SKM-1 (cell line): ENCODE data around the gene ZNF282.
"Not testable (repeated sequence)": the region's sequence is repeated elsewhere in the genome, so short reads cannot be mapped to it uniquely, and the experiment has no call there.

Experiments used
- DNase-seq: peaks from one replicate; lab custom pipeline; 2025; ENCODE audit not compliant: unreplicated experiment; lab: John Stamatoyannopoulos, UW

The ZNF282 gene

DNA sequence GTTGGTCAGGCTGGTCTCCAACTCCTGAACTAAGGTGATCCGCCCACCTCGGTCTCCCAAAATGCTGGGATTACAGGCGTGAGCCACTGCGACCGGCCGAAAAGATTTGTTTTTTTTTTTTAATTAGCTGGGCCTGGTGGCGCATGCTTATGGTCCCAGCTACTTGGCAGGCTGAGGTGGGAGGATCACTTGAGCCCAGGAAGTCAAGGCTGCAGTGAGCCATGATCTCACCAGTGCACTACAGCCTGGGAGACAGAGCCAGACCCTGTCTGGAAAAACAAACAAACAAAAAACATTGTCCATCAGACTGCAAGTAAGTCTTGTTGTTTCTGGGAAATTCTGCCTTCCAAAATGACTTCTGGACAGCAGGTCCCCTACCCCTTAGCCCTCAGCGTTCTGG is 27.8 kb downstream of the ZNF282 start:
- no peak for DNase-seq

DNA sequence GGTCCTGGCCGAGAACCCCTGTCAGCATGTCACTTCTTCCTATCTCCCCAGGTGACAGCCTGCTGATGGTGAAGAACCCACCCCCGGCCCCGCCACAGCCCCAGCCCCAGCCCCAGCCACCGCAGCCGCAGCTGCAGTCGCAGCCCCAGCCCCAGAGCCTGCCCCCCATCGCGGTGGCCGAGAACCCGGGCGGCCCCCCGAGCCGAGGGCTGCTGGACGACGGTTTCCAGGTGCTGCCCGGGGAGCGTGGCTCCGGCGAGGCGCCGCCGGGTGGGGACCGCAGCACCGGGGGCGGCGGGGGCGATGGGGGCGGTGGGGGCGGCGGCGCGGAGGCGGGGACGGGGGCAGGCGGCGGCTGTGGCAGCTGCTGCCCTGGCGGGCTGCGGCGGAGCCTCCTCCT is 28.4 kb downstream of the ZNF282 start:
- no peak for DNase-seq

DNA sequence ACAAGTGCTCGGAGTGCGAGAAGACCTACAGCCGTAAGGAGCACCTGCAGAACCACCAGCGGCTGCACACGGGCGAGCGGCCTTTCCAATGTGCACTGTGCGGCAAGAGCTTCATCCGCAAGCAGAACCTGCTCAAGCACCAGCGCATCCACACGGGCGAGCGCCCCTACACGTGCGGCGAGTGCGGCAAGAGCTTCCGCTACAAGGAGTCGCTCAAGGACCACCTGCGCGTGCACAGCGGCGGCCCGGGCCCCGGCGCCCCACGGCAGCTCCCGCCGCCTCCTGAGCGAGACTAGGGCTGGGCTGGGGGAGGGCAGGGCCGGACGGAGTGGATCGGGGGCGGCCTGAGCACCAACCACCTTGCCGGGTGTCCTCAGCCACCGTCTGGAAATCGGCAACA is 29.0 kb downstream of the ZNF282 start:
- DNase-seq: no peak

DNA sequence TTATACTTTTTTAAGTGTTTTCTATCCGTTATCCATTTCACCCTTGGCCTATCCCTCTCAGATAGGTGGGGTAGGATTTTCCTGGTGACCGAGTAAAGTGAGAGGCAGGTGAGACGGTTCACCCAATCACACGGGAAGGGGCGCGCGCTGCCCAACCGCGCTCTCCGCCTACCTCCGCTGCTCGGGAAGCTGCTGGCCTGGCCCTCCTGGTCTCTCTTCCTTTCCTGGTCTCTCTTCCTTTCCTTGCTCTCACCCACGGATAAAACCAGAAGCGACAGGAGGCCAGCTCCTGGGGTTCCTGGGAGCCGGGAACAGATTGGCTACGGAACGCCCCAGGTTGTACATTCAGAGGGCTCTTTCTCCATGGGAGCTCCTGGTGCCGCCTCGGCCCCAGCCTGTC is 29.8 kb downstream of the ZNF282 start:
- no peak for DNase-seq

DNA sequence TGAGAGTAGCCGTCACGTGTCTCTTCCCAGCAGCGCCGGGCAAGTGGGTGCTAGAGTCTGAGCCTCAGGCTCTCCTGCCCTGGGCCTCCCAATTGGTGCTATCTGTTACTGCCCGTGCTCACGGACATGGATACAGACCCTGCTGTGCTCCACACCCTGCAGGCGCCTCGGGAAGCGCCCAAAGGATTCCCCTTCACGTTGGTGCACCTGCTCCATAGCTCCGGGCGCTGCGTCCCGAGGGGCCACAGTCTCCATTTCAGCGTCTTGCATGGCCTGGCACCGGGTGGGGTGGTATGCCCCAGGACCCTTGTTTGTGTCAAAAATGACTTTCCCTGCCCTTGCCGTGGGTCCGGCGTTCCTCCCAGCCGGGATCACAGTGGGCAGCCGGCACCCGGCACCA is 30.3 kb downstream of the ZNF282 start:
- DNase-seq: no peak

DNA sequence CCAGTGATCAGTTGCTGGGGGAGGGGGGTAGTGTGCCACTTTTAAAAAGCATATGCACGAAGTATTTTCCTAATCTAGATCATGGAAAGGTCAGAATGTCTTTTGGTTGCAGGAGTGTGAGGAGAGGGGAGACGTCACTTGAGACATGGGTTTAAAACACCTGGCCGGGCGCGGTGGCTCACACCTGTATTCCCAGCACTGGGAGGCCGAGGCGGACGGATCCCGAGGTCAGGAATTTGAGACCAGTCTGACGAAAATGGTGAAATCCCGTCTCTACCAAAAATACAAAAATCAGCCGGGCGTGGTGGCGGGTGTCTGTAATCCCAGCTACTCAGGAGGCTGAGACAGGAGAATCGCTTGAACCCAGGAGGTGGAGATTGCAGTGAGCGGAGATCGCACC is 31.0 kb downstream of the ZNF282 start:
- DNase-seq: not testable (repeated sequence)

DNA sequence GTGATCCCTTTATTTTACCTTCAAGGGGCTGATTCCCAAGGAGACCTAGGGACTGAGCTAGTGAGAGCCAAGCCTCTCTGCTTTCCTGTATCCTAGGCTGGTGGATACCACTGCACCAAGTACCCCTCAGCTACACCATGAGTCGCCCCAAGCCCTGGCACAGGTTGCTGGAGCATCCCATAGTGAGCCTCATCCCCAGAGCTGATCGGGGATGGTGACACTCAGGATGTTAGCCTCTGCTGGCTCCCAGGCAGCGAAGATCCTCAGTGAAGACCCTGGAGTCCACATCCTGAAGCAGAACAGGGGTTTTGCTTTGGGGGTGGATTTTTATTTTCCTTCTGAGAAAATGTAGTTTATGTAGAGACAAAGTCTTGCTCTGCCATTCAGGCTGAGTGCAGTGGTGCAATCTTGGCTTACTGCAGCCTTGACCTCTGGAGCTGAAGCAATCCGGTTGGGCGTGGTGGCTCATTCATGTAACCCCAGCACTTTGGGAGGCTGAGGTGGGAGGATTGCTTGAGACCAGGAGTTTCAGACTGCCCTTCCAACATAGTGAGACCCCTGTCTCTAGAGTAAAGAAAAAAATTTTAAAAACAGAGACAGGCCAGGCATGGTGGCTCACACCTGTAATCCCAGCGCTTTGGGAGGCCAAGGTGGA is 31.6 kb downstream of the ZNF282 start:
- no peak for DNase-seq

DNA sequence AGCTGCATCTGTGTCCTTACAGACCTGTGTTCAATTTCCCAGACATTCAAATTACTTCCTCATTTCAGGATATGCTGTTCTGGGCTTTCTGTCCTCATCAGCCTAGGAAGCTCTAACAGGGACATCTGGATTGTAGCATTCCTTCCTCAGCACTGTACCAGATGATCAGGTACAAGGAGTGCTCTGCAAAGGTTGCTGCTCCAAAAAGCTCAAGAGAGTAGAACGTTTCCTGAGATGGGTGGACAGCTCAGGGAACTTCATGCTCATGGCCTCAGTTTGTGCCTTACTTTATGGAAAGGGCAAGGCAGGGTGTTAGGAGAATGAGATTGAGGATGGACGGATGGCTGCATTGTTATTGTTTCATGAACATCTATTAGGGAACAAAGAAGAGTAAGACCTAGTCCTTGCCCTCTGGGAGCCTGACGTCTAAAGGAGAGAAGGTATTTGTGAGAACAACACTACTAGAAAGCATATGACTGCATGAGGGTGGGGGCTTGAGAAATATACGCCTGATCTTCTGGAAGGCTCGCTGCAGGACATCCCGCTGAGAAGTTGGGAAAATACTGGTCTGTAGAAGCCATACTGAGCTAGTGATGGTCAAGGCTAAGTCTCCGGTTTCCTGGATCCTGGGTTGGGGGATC is 33.6 kb downstream of the ZNF282 start:
- DNase-seq: no peak

DNA sequence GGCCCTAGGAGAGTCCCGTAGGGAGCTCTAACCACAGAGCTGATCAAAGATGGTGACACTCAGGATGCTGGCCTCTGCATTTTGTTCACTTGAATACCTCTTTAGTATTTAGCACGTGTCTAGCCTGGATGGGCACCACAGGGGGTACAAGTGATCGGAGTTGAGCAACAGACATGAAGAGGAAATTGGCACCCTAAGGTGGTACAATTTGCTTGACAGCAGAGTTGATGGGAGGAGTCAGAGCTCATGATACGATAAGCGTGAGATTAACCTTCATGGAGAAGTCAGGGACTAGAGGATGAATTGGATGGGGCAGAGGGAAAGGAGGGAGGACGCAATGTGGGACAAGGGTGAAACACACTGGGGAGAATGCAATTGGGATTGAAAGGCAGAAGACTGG is 34.2 kb downstream of the ZNF282 start:
- no peak for DNase-seq

DNA sequence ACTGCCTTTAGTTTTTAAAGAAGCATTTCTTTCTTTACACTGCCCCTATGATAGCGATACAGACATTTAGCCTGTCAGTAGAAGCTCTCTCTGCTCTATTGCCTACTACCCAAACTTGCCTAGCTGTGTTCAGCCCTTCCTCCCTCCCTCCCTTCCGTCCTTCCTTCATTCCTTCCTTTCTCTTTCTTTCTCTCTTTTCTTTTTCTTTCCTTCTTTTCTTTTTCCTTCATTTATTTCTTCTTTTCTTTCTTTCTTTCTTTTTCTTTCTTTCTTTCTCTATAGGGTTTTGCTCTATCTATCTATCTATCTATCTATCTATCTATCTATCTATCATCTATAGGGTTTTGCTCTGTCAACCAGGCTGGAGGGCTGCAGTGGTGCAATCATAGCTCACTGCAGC is 37.0 kb downstream of the ZNF282 start:
- DNase-seq: no peak

DNA sequence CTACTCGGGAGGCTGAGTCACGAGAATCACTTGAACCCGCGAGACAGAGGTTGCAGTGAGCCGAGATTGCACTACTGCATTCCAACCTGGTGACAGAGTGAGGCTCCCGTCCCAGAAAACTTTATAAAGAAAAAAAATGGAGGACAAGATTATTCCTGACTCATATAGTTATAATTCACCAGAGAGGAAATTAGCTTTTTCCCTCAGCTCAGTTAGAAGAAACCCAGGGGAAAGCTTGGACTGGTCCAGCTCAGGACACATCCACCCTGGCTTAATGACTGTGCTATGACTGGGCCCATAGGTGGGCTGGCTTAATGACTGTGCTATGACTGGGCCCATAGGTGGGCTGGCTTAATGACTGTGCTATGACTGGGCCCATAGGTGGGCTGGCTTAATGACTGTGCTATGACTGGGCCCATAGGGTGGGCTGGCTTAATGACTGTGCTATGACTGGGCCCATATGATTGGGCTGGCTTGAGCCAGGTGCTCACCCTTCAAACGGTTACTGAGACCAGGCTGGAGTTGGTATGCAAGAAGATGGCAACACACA is 38.4 kb downstream of the ZNF282 start:
- not testable (repeated sequence) for DNase-seq

DNA sequence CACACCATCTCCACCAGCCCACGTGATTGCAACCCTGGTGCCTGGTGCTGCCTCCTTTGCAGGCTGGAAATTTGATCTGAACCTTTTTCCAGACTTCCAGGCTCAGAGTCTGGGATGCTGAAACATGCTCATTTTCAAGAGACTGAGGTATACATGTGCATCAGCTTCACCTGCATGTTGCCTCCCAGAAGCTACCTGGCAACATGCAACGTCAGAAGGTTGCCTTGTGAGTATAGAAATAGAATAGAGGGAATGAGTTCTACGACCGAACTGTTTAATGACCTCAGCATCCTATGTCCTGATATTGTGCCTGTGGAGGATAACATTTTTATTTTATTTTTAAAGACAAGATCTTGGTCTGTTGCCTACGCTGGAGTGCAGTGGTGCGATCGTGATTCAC is 42.2 kb downstream of the ZNF282 start:
- no peak for DNase-seq

DNA sequence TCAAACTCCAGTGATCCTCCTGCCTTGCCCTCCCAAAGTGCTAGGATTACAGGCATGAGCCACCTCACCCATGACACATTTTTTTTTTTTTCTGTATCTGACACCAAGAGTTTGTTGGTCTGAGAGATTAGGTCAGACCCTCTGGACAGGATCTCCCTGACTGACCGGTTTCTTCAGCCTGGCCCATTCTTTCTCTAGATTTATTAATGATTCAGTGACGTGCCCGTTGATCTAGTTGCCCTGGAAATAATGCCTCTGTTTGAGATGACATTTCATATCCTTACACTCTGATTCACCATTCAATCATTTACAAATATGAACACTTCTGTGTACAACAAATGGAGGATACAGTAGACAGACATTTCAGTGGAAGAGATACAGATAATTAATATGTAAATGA is 42.7 kb downstream of the ZNF282 start:
- no peak for DNase-seq

DNA sequence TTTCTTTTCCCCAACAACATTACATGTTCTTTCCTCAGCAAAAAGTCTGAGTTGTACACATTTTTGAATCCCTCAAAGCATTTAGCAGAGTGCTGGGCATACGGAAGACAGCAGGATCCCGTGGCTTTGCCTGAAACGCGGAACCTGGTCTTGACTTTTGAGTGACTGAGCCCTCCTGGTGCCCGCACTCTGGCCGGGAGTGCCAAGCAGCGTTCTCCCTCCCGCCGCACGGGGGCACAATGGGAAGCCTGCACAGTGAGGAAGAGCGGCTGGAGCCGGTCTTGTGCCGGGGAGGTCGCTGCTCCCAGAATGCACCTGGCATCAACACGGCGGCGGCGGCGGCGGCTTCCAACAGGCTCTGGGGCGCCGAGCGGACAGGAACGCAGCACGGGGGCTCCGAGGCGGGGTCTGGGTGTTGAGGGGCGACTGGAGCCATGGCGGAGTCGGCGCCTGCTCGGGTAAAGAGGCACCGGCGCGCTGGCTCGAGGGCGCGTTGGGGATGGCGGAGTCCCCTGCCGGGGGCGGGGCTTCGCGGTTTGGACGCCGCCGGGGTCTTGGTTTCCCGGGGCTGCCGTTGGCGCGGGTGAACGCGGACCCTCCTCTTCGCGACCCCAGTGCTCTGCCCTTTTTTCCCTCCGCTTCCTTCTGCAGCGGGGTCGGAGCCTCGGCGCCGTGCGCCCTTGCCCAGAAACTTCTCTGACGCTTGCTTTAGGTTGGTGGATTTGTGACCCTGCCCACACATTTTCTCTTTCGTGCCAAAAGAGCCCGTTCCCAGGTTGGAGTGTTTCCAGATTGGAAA is 44.2 kb downstream of the ZNF282 start, which contains the start of gene ZNF212:
TSS of gene ZNF212 (plus strand) at position 307 of the 799 bp plus-strand sequence. CDS start at position 435, 128 bp downstream.
- peak; percentile 49 for DNase-seq

DNA sequence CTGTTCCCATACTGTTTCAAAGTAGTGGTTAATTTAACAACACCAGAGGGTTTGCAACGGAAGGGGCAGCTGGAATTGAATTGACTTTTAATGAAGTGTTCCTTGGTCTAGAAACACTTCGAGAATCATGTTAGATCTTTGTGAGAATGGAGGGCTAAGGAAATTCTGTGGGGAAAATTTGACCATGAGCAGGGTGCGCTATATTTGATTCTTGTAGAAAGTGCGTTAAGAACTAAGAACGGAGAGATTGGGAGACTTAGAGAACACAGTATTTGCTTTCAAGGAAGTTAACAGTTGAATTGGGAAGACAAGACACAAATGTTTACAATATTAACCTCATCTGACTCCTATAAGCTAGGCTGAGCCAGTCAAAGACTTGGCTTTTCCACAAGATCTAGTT is 45.3 kb downstream of the ZNF282 start:
- no peak for DNase-seq

DNA sequence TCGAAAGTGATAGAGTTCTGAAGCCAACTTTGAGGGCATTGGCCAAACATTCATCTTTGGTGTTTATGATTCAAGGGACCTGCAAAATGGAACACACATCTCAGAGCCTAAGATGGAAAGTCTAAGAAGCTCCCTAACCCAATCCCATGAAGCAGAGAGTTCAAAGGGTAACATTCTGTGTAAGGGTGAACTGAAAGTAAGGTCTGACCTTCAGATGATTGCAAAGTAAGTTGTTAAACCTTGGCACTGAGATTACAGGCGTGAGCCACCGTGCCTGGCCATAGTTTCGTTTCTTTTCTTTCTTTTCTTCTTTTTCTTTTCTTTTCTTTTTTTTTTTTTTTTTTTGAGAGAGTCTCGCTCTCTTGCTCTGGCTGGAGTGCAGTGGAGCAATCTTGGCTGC is 46.4 kb downstream of the ZNF282 start:
- no peak for DNase-seq

DNA sequence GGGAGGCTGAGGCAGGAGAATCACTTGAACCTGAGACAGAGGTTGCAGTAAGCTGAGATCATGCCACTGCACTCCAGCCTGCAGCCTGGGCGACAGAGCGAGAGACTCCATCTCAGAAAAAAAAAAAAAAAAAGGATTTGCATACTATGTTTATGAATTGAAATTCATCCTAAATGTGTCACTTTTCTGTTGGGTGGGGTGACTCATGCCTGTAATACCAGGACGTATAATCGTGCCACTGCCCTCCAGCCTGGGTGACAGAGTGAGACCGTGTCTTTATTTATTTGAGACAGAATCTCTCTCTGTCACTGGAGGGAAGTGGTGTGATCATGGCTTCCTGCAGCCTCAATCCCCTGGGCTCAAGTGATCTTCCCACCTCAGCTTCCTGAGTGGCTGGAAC is 49.9 kb downstream of the ZNF282 start:
- DNase-seq: no peak

DNA sequence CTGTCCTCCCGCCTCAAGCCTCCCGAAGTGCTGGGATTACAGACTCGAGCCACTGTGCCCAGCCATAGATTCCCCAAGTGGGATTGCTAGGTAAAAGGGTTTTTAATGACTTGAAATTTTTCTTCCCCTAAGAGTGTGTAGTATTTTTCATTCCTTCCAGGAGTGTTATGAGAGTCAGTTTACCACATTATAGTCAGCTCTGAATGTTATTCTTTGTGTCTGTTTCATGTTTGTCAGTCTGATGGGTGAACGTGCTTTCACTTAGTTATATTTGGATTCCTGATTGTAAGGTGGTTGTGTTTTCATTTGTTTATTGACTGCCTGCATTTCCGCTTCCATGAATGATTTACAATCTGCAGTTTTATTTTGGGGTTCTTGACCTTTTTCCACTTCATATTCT is 50.4 kb downstream of the ZNF282 start:
- DNase-seq: no peak

DNA sequence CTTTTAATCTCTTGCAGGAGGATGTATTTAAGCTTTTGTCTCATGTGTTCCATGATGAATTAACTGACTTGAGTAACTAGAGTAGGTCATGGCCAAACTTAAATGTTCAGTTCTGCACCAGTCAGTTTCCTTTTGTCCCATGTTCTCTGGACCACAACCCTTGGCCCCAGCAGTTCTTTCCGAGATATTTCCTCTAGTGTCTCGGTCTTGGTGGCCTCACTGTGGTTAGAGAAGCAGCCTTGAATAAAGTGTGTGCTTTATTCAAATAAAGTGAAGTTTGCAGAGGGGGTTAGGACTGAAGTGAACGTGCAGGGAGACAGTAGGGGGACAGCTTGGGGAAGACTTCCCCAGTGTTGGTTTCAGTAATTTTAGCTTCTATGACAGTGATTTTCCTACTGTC is 53.4 kb downstream of the ZNF282 start:
- DNase-seq: no peak

DNA sequence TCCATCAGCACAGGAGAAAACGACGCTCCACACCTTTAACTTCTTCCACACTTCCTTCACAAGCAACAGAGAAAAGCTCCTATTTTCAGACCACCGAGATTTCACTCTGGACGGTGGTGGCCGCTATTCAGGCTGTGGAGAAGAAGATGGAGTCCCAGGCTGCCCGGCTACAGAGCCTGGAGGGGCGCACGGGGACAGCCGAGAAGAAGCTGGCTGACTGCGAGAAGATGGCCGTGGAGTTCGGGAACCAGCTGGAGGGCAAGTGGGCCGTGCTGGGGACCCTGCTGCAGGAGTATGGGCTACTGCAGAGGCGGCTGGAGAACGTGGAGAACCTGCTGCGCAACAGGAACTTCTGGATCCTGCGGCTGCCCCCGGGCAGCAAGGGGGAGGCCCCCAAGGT is 54.8 kb downstream of the ZNF282 start:
- not testable (repeated sequence) for DNase-seq

DNA sequence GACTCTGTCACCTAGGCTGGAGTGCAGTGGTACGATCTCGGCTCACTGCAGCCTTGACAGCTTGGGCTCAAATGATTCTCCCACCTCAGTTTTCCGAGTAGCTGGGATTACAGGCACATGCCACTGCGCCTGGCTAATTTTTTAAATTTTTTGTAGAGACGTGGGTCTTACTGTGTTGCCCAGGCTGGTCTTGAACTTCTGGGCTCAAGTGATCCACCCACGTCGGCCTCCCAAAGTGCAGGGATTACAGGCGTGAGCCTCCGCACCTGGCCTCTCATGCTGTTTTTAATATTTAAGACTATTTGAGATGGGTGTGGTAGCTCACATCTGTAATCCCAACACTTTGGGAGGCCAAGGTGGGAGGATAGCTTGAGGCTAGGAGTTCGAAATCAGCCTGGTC is 56.2 kb downstream of the ZNF282 start:
- not testable (repeated sequence) for DNase-seq

DNA sequence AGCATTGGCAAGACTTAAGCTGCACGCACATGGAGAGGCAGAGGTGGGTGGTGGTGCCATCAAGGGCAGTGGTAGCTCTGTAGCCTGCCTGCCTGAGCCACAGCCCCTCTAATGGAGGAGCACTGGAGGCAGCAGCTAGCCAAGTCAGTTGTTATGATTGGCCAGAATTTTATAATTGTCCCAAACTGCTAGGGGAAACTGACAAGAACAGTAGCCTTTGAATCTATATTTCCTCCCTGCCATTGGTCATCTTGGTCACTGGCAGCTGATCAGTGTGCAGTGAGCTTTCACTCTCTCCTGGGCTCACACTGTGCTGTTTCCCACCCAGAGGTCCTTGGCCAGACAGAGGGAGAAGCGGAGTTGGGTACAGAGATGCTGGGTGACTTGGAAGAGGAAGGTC is 57.0 kb downstream of the ZNF282 start:
- DNase-seq: no peak
